ENCODE data around the gene TK2.
"Not testable (repeated sequence)": the region's sequence is repeated elsewhere in the genome, so short reads cannot be mapped to it uniquely, and the experiment has no call there.

Gene TK2

GRCh38 chr16:66519482-66520373 is 30.2 kb downstream of the TK2 start:
- no peak for DNase-seq

- DNase-seq, result no peak
Measured at GRCh38 chr16:66517586-66518263, 32.2 kb downstream of the TK2 start.

- DNase-seq, result peak; percentile 79
Measured at GRCh38 chr16:66516808-66517585, 32.9 kb downstream of the TK2 start.

GRCh38 chr16:66516509-66516807 is 33.5 kb downstream of the TK2 start:
- no peak for DNase-seq

GRCh38 chr16:66515596-66516508 is 34.1 kb downstream of the TK2 start:
- DNase-seq, result peak; percentile 28

- not testable (repeated sequence) for DNase-seq
Measured at GRCh38 chr16:66514980-66515595, 34.8 kb downstream of the TK2 start.

GRCh38 chr16:66514391-66514790 is 35.5 kb downstream of the TK2 start:
- not testable (repeated sequence) for DNase-seq

GRCh38 chr16:66513111-66513723 is 36.7 kb downstream of the TK2 start:
- DNase-seq, result no peak

GRCh38 chr16:66512272-66513110 is 37.4 kb downstream of the TK2 start:
- no peak for DNase-seq

- DNase-seq, result no peak
Measured at GRCh38 chr16:66511602-66512271, 38.2 kb downstream of the TK2 start.

GRCh38 chr16:66510711-66511601 is 39.0 kb downstream of the TK2 start:
- no peak for DNase-seq

GRCh38 chr16:66510298-66510697 is 39.6 kb downstream of the TK2 start:
- no peak for DNase-seq

- no peak for DNase-seq
Measured at GRCh38 chr16:66509576-66509975, 40.3 kb downstream of the TK2 start.

GRCh38 chr16:66508914-66509496 is 40.9 kb downstream of the TK2 start:
- DNase-seq, result no peak

GRCh38 chr16:66508248-66508913 is 41.5 kb downstream of the TK2 start:
- no peak for DNase-seq

GRCh38 chr16:66507731-66508239 is 42.1 kb downstream of the TK2 start:
- no peak for DNase-seq

- no peak for DNase-seq
Measured at GRCh38 chr16:66503612-66504011, 46.3 kb downstream of the TK2 start.

GRCh38 chr16:66503030-66503429 is 46.9 kb downstream of the TK2 start:
- no peak for DNase-seq

Data from GOT3 (cell line).